ENCODE measurements around the gene GIMAP4.
"Not testable (repeated sequence)": the region's sequence is repeated elsewhere in the genome, so short reads cannot be mapped to it uniquely, and the experiment has no call there.

The GIMAP4 gene

GRCh38 chr7:150567169-150567568 is at the start of gene GIMAP4:
Gene GIMAP4, plus strand, starts transcription at chr7:150567390. Its CDS starts 2,512 bp downstream, at chr7:150569902.
- DNase-seq (ENCODE audit: low read depth) = no peak

DNA sequence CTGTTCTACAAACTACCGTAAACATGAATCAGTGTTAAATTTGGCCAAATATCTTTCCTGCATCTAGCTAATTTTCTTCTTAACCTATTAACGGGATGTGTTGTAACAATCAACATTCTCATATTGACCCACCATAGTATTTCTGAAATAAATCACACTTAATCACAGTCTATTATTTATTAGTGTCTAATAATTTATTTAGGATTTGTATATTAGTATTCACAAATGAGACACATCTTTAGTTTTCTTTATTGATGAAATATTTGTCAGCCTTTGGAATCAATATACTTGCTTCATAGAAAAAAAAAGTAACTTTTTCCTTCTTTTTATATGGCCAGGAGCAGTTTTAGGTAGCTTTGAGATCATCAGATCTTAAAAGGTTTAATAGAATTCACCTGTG is 47.9 kb upstream of the GIMAP4 start:
- no peak for DNase-seq (ENCODE audit: low read depth)

DNA sequence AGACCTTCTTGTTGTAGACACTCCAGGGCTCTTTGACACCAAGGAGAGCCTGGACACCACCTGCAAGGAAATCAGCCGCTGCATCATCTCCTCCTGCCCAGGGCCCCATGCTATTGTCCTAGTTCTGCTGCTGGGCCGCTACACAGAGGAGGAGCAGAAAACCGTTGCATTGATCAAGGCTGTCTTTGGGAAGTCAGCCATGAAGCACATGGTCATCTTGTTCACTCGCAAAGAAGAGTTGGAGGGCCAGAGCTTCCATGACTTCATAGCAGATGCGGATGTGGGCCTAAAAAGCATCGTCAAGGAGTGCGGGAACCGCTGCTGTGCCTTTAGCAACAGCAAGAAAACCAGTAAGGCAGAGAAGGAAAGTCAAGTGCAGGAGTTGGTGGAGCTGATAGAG is 47.0 kb upstream of the GIMAP4 start:
- no peak for DNase-seq (ENCODE audit: low read depth)

GRCh38 chr7:150522931-150523330 is 44.3 kb upstream of the GIMAP4 start:
- DNase-seq (ENCODE audit: low read depth) = not testable (repeated sequence)

DNA sequence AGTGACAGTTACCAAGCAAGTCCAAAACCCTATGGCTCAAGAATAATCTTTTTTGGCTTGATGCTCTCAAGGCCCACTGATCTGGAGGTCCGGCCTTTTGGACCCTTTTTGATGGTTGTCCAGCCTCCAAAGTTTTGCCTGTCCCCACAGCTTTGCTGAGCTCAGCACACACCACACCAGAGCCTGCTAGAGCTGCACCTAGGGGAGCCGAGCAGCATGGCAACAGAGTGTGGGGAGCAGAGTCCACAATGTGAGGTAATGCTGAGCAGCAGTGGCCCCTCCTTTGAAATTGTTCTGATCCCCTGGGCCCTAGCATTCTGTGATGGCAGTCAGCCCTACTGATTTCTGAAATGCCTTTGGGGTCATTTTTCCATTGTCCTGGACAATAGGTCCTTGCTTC is 43.2 kb upstream of the GIMAP4 start:
- no peak for DNase-seq (ENCODE audit: low read depth)

DNA sequence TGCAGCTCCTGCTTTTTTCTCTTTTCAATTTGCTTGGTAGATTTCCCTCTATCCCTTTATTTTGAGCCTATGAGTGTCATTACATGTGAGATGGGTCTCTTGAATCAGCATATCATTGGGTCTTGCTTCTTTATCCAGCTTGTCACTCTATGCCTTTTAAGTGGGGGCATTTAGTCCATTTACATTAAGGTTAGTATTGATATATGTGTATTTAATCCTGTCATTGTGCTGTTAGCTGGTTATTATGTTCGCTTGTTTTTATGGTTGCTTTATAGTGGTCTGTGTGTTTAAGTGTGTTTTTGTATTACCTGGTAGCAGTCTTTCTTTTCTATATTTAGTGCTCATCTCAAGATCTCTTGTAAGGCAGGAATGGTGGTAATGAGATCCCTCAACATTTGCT is 35.5 kb upstream of the GIMAP4 start:
- no peak for DNase-seq (ENCODE audit: low read depth)

DNA sequence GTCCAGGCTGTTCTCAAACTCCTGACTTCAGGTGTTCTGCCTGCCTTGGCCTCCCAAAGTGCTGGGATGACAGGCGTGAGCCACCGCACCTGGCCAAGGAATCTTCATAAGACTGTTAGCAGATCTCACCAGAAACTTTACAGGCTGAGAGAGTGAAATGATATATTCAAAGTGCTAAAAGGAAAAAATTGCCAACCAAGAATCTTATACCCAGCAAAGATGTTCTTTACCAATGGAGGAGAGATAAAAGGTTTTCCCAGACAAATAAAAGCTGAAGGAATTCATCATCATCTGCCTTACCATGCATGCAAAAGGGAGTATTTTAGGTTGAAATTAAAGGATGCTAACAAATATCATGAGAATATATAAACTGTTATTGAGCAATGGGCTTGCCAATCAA is 28.9 kb upstream of the GIMAP4 start:
- DNase-seq (ENCODE audit: low read depth) = no peak

DNA sequence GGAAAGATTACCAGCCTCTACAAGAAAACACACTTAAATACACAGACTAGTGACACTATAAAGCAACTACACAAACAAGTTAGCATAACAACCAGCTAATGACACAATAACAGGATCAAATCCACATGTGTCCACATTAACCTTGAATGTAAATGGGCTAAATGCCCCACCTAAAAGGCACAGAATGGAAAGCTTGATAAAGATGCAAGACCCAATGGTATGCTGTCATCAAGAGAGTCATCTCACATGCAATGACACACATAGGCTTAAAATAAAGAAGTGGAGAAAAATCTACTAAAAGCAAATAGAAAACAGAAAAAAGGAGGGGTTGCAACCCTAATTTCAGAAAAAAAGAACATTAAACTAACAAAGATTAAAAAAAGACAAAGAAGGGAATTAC is 14.0 kb upstream of the GIMAP4 start:
- DNase-seq (ENCODE audit: low read depth) = no peak

GRCh38 chr7:150556521-150557138 is 10.6 kb upstream of the GIMAP4 start:
- DNase-seq (ENCODE audit: low read depth) = no peak

DNA sequence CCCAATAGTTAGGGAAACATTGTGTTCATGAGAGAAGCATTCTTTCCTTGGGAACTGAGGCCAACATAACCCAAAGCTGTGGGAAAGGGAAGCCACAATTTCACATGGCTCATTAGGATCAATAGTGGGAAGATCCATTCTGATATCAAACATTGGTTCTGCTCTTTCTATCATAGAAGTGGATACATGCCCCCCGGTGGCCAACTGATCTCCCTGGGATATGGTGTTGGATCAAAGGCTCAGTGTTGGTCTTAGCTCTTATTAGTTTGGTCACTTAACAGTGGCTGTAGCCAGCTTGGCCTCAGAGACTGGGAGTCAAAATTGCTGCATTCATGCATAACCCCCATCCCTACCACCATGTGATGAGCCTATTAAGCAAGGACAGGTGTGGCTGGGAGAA is 6.7 kb upstream of the GIMAP4 start:
- no peak for DNase-seq (ENCODE audit: low read depth)

- no peak for DNase-seq (ENCODE audit: low read depth)
Observed at GRCh38 chr7:150562919-150563318, 4.3 kb upstream of the GIMAP4 start.

DNA sequence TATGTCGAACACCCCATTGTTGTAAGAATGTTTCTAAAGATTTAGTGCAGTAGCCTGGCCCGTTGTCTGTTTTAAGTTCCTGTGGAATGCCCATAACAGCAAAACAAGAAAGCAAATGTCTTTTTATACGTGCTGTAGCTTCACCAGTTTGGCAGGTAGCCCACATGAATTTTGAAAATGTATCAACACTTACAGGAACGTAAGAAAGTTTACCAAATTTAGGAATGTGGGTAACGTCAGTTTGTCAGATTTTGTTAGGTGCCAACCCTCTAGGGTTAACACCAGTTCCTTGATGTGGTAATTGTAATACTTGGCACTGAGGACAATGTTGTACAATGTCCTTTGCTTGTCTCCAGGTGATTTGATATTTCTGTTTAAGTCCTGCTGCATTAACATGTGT is 3.2 kb upstream of the GIMAP4 start:
- DNase-seq (ENCODE audit: low read depth) = no peak

DNA sequence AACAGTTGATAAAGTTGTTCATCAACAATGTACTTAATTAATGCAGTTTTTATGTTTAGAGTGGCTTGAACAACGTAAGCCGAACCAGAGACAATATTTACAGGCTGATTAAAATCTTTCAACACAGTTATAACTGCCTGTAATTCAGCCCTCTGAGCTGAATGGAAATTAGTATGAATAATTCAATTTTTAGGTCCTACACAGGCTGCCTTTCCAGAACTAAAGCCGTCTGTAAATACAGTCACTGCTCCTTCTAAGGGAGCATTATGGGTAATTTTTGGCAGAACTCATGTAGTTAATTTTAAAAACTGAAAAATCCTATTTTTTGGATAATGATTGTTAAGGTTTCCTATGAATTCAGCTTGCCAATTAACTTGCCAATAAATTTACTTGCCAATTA is 2.6 kb upstream of the GIMAP4 start:
- DNase-seq (ENCODE audit: low read depth) = no peak

DNA sequence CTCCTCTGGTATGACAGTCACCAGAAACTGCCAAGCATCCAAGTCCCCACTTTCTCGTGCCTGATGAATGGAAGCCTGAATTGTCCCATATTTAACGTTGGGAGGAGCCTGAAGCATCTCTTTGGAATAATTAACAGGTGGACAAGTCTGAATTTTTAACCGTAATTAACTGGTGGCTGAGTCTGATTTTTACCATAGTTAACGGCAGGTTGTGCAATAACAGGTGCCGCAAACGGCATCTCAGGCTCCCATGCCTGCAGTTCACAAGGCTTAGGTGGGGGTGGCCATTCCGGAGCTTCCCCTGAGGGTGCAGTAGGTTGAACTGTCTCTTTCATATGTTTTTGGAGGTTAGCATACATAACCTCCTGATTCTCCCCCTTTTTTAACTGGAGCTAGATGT is 2.0 kb upstream of the GIMAP4 start:
- no peak for DNase-seq (ENCODE audit: low read depth)

DNA sequence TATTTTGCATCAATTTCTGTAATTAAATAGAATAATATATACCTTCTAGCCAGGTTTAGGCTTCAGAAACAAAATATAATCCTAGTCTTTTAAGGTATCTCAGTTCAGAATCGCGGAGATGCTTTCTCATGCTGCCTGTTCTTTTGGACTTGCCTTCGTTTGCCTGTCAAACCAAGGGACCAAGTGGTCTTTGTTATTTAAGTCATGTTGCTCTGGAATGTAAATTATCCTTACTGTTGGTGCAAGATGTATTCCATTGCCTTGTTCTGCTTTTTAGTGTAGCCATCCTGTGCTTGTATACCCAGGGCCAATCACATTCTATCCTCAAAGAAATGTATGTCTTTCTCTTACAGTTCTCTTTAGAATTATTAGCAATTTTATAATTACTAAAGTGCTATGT is 1.1 kb upstream of the GIMAP4 start:
- DNase-seq (ENCODE audit: low read depth) = no peak

DNA sequence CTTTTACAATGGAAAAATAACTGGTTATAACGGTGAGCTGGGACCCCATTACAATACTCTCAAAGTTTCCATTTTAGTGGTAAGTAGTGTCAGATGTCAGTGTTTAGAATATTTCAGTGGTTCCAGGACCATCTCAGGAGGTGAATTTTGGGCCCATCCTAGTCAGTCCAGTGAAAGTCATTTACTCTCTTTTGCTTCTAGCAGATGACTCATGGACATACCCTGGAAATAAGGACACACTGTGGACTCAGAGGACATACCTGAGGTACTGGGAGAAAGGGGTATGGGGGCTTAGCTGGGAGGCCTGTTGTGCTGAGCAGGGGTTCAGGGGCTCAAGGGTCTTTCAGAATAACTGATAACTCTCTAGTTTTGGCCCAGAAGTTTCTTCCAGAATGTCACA is 618 bp upstream of the GIMAP4 start:
- no peak for DNase-seq (ENCODE audit: low read depth)

DNA sequence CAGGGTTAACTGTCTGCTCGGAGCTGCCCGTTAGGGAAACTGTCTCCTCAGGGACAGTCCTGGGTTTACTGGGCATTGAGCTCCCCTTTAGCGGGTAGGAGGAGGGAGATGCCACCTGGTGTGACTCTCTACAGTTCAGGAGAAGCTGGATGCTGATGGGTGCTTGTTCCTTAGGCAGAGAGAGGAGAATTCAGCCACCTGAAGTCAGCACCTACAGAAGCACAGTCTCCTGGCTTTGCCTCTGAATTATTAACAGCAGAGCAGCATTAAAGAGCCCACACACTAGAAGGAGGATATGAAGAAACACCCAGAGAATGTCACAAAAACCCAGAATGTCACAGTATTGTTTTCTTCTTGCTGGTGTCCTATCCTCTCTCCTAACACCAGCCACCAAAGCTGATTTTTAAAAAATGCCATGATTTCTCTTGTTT is 696 bp downstream of the GIMAP4 start:
- no peak for DNase-seq (ENCODE audit: low read depth)

- no peak for DNase-seq (ENCODE audit: low read depth)
Observed at GRCh38 chr7:150568714-150569113, 1.5 kb downstream of the GIMAP4 start.

- no peak for DNase-seq (ENCODE audit: low read depth)
Observed at GRCh38 chr7:150569245-150569955, 2.2 kb downstream of the GIMAP4 start.

- no peak for DNase-seq (ENCODE audit: low read depth)
Observed at GRCh38 chr7:150570556-150571465, 3.6 kb downstream of the GIMAP4 start.

- DNase-seq (ENCODE audit: low read depth) = no peak
Observed at GRCh38 chr7:150572496-150572895, 5.3 kb downstream of the GIMAP4 start.

- DNase-seq (ENCODE audit: low read depth) = not testable (repeated sequence)
Observed at GRCh38 chr7:150579979-150580637, 12.9 kb downstream of the GIMAP4 start.

All from amniotic epithelial cell (primary cell).